Activated CD4-positive, alpha-beta T cell treated with anti-CD3 and anti-CD28 coated beads for 4 hours (primary cell): ENCODE measurements around the gene GPAT3.
"Not testable (repeated sequence)": the region's sequence is repeated elsewhere in the genome, so short reads cannot be mapped to it uniquely, and the experiment has no call there.

Experiments
- DNase-seq, 2 donors: peaks; one replicate each; pipeline ENCODE4 v3.0.0-alpha.2; 2020

Gene GPAT3

DNA sequence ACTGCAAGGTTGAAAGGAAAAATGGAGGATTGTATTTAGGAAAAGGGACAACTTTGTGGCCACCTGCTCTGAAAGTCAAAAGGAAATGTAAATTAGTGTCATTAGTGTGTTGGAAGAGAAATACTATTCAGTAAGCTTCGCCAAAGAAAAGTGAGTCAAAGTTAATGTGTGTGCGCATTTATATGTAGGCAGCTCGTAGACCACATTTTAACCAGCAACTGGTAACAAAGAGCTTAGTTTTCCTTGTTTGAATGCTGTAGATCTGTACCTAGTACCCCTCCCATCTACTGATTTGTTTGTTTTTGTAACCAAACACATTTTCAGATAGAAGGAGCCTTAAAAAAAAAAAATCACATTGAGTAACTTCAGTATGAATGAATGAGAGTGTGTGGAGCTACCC is 69.3 kb downstream of the GPAT3 start:
- DNase-seq = no peak

DNA sequence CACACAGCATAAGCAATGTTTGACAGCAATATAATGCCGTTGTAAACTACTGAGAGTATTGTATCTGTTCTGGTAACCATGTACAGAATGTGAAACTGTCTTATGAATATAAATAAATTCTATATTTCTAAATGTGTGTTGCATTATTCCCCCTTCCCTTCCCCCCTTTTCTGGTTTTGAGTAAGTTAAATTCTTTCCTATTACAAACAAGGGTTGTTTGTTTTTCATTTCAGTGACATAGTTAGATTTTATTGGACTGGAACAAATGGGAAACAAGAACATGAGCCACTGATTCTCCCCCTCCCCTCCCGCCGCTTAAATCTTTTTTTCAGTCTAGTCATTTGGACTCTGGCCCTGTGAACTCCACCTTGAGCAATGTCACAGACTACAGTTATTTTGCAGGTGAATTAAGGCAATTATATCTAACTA is 69.8 kb downstream of the GPAT3 start:
- DNase-seq = no peak

DNA sequence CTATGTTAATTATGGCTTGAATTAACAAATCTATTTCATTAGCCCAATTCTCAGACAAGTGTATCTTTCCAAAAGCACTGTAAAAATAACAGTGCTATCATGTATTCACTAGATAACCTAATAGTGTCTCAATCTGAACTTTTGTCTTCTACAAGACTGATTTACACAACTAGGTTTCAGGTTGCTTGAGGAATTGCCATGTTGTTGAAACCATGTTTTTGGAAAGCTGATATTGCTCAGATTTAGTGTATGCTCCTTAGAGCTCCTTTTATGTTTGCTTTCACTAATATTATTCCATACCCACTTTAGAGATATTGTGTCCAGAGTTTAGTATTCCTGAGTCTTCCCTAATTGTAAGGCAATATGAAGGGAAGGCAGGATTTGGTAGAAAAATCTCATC is 70.6 kb downstream of the GPAT3 start:
- DNase-seq = no peak

DNA sequence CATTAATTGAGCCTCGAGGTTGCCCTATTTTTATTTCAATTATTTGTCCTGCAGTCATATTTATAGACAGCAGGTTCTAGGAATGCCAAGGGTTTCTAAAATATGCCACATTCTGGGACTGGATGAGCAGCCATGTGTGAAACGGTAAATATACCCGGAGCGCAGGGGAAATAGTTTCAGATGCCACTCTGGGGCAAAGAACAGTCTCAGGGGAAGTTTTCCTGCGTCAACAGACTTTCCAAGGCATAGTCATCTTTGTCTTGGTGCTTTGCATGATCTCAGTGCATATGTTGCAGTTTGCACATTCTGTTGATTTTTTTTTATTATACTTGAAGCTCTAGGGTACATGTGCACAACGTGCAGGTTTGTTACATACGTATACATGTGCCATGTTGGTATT is 71.0 kb downstream of the GPAT3 start:
- DNase-seq = no peak

DNA sequence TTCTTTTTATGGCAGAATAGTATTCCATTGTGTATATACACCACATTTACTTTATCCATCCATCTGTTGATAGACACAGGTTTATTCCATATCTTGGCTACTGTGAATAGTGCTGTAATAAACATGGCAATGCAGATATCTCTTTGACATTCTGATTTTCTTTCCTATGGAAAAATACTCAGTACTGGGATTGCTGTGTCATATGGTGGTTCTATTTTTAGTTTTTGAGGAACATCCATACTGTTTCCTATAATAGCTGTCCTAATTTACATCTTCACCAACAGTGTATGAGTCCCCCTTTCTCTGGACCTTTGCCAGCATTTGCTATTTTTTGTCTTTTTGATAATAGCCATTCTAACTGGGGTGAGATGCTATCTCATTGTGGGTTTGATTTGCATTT is 73.5 kb downstream of the GPAT3 start:
- no peak for DNase-seq

DNA sequence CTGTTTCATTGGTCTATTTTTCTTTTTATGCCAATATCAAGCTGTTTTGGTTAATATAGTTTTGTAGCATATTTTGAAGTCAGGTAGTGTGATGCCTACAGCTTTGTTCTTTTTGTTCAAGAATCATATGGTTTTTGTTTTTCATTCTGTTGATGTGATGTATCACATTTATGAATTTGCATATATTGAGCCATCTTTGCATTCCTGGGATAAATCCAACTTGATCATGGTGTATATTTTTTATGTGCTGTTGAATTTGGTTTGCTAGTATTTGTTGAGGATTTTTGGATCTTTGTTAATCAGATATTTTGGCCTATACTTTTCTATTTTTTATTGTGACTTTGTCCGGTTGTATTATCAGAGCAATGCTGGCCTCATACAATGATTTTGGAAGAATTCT is 74.8 kb downstream of the GPAT3 start:
- no peak for DNase-seq

DNA sequence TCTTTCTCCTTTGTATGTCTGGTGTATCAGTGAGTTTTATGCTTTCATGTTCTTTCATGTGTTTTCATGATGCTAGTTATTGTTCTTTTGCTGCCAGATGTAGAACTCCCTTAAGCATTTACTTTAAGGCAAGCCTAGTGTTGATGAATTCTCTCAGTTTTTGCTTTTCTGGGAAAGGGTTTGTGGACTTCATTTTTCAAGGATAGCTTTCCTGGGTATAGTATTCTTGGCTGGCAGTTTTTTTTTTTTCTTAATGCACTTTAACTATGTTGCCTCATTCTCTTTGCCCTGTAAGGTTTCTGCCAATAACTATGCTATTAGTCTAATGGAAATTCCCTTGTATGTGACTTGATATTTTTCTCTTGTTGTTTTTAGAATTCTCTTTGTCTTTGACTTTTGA is 77.1 kb downstream of the GPAT3 start:
- no peak for DNase-seq

DNA sequence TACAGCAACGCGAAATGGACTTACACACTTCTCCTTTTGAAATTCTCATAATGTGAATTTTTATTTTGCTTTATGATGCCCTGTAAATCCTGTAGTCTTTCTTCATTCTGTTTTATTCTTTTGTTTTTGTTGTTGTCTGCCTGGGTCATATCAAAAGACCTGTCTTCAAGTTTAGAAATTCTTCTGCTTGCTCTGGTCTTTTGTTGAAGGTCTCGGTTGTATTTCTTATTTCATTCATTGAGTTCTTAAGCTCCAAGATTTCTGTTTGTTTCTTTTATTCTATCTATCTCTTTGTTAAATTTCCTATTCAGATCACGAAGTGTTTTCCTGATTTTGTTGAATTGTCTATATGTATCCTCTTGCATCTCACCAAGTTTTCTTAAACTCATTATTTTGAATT is 78.1 kb downstream of the GPAT3 start:
- no peak for DNase-seq

DNA sequence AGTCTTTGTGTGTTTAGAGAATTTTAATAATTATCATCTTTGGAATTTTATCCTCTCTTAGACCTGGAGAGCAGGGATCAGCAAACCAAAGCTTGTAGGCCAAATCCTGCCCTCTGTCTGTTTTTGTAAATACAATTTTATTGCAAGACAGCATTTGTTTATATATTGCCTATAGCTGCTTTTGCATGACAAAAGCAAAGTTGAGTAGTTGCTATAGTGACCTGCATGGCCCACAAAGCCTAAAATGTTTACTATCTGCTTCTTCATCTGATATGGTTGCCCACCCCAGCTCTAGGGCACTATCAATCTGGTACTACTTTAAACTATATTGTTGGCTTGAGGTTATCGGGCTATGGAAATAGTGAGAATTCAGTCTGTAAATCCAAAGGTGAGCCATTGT is 80.3 kb downstream of the GPAT3 start:
- no peak for DNase-seq

DNA sequence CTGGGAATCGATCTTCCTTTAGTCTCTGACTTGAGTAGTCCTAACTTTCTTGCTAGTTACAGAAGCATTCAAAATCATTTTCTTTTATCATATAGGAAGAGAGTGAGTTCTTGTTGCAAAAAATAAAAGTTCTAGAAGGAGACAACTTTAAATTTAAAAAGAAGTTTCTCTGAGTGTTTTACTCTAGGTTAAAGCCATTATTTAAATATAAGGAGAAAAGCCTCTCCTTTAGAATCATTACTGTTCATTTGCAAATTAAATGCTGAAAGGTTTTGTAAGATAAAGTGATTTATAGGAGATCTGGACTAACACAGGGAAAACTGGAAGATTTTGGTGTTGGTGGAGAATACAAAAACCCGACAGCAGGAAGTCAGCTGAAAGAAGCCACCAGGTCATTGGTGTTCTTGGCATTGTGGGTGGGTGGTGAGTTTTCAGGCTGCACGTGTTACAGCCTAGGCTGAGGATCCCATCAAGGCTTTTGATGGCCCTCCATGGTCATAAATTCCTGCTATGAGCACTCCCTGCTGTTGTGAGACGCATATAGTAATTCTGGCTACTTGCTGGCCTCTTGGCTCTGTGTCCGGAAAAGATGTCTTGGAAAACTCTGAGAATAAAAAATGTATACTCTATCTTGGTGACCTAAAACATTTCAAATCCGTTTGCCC is 81.6 kb downstream of the GPAT3 start:
- DNase-seq = no peak

DNA sequence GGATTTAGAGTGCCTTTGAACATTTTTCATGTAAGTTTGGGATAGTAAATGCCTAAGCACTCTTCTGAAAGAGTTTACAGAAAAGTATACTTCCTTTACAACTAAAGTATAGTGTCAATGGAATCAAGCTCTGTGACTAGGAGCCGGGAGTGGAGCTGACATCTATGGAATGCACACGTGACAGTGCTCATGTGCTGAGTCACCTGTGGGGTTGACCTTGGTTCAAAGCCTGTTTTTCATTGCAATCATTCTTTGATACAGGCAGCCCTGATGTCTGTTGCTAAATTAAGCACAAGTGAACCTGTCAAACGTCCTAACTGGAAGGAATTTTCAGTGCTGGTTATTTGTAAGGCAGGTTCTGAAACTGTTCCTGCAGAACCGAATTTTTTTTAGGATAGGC is 82.5 kb downstream of the GPAT3 start:
- DNase-seq = no peak

DNA sequence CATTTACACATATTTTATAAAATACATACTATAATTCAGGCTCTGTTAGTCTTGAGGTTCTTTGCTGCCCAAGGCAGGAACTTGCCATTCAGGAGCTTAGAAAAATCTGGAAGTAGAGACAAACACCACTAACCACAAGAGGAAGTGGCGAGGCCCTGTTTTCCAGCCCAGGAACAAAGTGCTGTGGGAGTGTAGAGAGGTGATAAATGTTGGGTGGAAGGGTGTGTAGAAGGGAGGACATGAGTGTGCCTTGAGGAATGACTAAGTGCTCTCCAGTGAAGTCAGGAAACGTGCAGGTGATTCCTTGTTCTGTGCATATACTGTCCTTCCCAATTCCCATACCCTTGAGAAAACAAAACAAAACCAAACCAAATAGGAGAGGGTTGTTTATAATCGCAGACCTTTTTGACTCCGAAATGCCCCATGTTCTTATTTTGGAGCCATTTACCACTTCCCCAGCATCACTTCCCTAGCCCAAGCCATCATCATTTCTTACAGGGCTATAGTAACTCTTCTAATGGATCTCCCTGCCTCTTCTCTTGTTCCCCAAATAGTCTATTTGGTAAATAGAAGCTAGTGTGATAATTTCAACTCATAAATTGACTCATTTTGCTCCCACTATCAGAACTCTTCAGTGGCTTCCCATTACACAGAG is 83.2 kb downstream of the GPAT3 start:
- no peak for DNase-seq

DNA sequence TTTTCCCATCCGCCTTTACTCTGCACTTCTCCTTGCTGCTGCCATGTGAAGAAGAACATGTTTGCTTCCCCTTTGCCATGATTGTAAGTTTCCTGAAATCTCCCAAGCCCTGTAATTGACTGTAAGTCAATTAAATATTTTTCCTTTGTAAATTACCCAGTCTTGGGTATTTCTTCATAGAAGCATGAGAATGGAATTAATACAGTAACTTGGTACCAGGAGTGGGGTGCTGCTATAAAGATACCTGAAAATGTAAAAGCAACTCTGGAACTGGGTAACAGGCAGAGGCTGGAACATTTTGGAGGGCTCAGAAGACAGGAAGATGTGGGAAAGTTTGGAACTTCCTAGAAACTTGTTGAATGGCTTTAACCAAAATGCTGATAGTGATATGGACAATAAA is 86.2 kb downstream of the GPAT3 start:
- DNase-seq = not testable (repeated sequence)

DNA sequence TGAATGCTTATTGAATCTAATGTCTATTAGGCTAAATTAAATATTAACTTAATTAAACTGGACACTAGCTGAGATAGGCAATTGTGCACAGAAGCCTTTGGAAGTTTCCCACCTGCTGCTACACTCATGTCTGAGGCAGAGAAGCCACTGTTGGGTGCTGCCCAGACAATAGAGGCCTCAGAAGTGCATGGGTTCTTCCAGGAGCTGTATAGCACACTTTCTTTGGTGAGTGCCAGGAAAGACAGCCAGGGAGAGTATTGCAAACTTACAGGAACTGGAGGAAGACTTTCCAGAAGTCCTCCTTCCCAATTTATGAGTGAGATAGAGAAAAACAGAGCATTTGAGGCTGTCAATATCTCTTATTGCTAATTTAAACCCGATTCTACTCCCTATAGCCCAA is 89.9 kb downstream of the GPAT3 start:
- DNase-seq = no peak

DNA sequence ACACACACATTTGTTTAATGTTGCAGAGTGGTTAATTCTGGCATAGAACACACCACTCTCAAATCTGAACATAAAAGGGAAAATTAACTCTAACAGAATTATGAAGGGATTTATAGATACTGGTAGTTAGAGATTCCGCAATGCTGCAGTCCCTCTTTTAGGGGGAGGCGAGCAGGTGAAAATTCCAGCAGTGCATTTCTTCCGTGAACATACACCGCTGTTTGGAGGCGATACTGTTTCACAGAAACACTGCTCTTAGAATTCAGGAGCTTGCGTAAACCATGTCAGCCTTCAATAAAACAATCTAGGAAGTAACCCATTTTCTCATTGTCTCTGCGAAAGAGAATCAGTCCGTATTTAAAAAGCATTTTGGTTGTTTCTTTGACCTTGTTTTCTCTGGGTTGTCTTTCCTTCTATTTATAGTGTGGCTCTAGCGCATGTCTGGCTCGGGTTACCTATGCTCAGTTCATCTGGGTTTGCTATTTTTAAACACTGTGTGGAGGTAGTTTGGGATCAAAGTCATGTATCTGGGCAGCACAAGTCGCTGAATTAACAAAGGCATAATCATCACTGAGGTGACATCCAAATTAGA is 90.4 kb downstream of the GPAT3 start:
- no peak for DNase-seq

DNA sequence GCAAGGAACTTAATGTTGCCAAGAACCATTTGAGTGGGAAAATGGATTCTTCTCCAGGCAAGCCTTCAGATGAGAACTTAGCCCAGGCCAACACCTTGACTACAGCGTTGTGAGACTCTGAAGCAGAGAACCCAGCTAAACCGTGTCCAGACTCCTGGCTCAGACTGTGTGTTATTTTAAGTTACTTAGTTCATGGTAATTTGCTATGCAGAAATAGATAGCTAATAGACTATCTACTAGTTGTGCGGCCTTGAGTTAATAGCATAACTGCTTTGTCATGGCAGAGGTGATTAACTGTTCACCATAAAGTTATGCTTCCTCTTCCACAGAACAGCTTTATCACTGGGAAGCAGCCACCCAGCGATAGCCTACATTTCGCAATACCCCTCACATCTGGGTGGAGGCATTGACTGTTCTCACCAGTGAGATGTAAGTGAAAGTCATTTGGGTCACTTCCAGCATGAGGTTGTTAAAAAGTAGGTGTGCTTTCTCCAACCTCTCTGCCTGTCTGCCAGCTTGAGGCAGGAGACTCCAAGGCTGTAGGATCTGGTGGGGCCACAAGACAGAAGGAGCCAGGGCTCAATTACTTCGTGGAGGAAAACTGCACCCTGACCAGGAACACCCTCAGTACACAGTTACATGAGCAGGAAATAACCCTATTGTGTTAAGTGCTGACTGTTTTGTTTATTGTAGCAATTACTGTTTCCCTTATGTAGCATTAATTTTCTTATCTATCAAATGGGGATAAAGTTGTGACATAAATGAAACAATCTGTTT is 94.2 kb downstream of the GPAT3 start:
- DNase-seq = no peak

DNA sequence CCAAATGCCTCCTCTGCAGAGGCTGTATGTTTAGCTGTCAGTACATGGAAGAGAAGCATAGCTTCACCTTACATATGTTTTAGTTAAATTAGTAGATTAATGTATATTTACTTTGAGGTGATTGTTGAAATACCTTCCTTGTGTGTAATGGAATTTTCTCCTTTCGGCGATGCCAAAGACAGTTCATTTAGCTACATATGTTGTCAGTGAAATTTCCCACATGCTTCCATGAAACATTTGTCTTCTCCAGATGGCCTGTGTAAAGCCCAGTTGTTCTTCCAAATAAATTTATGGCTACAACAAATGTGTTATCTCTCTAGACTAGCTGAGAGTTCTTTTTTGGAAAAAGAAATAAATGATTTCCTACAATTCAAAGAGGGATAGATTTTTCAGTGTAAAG is 95.2 kb downstream of the GPAT3 start:
- DNase-seq = no peak

DNA sequence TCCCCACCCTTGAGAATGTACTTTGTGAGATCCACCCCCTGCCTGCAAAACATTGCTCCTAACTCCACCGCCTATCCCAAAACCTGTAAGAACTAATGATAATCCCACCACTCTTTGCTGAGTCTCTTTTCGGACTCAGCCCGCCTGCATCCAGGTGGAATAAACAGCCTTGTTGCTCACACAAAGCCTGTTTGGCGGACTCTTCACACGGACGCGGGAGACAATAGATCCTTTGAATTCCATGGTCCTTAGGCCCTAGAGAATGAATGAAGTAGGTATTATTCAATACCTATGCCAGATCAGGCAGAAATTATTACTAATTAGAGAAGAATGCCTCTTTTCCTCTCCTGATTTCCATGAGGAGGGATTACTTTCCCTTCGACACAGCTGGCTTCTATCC is 101.0 kb downstream of the GPAT3 start:
- no peak for DNase-seq

DNA sequence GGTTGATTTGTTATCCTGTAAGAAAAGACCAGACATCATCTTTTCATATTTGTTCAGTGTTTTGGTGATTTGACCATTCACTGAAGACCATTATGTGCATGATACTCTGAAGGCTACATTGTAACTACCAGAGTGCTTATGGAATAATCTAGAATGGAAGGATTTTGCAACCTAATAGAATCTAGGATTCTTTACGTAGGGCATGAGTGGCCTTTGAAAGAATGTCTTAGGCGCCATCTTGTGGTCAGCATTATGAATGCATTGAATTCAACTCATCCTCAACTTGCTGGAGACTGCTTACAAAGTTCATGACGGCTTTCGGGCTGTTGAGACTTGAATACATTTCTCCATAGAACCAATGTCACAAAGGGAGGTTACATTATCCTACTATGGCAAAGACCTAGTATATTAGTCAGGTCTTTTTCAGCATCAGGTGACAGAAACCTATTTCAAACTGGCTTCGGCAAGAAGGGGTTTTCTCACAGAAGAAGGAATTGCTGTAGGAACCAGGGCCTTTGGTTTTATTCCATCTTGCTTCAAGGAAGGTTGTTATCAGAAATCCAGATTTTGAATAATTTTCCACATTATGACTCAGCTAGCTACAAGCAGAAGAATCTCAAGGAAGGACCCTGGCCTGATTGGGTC is 104.1 kb downstream of the GPAT3 start:
- DNase-seq = peak; percentile 47 to 63

DNA sequence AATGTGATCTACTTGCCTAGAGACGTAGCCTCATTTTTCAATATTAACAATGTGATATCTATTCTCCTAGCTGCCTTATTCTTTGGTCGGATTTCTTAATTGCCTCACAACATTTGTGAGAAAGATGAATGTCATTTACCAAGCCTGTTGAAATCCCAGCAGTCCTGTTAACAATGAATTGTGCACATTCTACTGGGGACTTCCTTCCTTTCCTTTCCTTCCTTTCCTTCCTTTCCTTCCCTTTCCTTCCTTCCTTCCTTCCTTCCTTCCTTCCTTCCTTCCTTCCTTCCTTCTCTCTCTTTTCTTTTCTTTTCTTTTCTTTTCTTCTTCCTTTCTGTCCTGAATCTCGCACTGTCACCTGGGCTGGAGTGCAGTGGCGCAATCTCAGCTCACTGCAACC is 107.1 kb downstream of the GPAT3 start:
- no peak for DNase-seq

DNA sequence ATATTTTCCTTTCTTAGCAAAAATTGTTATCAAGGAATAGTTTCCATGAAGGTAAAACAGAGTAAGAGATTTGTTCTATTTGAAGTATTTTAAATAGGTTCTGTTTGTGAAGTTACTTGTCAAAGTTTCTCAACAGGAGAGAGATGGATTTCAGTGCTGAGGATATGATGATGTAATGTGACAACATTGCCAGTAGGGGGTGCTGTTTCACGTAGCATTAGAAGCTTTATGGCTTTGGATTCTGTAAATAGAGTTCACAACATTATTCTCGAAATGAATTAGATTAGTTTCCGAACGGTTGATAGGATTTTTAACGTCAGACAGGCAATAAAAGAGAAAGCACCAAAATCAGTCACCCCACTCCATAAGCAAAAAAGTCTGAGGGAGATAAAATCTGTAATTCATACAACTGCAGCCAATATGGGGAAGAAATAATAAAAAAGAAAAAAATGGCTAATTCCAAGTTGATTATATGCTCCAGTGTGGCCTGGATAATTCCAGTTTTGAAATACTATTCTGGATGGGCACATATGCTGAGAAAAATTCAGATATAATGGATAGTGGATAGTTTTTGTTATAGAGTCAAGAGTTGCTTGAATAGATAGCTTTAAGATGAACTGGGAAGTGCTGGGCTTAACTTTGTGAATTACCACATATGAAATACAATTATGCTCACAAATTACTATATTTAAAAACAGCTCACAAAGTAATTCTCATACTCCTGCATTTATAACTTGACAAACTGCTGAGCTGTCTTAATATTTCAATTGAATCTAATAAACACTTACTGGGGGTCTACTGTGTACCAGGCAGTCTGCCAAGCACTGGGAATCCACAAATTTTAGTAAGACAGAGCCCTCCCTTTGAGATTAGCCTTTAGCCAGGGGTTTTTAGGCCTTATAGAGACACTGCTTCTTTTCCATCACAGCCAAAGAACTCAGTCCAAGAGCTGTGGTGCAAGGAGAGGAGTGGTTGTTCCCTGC is 109.1 kb downstream of the GPAT3 start:
- peak; percentile 18 to 41 for DNase-seq
